Hepatocyte (in vitro differentiated cells): ENCODE measurements around the gene SHISA3. TPM values are rescaled to one million over a fixed set of nuclear protein-coding genes. Genes with fewer than 3 reads are reported as not detected.

Source experiments
- polyA plus RNA-seq: library from polyadenylated mRNA; unstranded; fragments of >200 nt; fragmentation: Nextera tagmentation; extraction: Ambion mirVana; gene quantifications from 2 replicates; pipeline ENCODE4 v1.2.1, GENCODE V29; 2016
- total RNA-seq: library from RNA; depleted of rRNA; stranded (reverse); fragments of >200 nt; gene quantifications from 2 replicates; pipeline ENCODE4 v1.2.3, GENCODE V29; 2014

SHISA3 gene
- total and polyA plus RNA-seq, 2 experiments from 2014 or later: 0.17 TPM; not detected in 1

Other genes starting within 250 kb of the SHISA3 start
- 0.10 and 0.24 TPM in 2 replicates for gene BEND4, start 244.8 kb upstream of the SHISA3 start, total RNA-seq
- 0.06 TPM in 1 of 2 replicates, not detected in the other for gene BEND4, start 244.8 kb upstream of the SHISA3 start, polyA plus RNA-seq